COR-L47 (cell line): ENCODE results near the gene SETX.
A peak's percentile ranks its signal among the peaks of the same experiment; 100 is the strongest.
"Not testable (repeated sequence)": the region's sequence is repeated elsewhere in the genome, so short reads cannot be mapped to it uniquely, and the experiment has no call there.

Experiments used
- DNase-seq: peaks from one replicate; lab custom pipeline; 2025; lab: John Stamatoyannopoulos, UW

The SETX gene

GRCh38 chr9:132287256-132287760 is 67.5 kb downstream of the SETX start:
- no peak for DNase-seq

- no peak for DNase-seq
Measured at GRCh38 chr9:132283863-132284262, 70.9 kb downstream of the SETX start.

- DNase-seq = no peak
Measured at GRCh38 chr9:132283165-132283564, 71.6 kb downstream of the SETX start.

GRCh38 chr9:132274861-132275260 is 79.9 kb downstream of the SETX start:
- no peak for DNase-seq

- not testable (repeated sequence) for DNase-seq
Measured at GRCh38 chr9:132269704-132270516, 84.9 kb downstream of the SETX start.

- DNase-seq = peak; percentile 10
Measured at GRCh38 chr9:132268725-132269352, 85.9 kb downstream of the SETX start.

GRCh38 chr9:132267660-132268059 is 87.1 kb downstream of the SETX start:
- no peak for DNase-seq

GRCh38 chr9:132266017-132266416 is 88.8 kb downstream of the SETX start:
- DNase-seq = no peak

GRCh38 chr9:132260846-132261245 is 93.9 kb downstream of the SETX start:
- DNase-seq = no peak

GRCh38 chr9:132250324-132251262 is 104.2 kb downstream of the SETX start:
- DNase-seq = no peak

GRCh38 chr9:132249690-132250089 is 105.1 kb downstream of the SETX start:
- no peak for DNase-seq

- DNase-seq = peak; percentile 38
Measured at GRCh38 chr9:132249123-132249522, 105.7 kb downstream of the SETX start.

- no peak for DNase-seq
Measured at GRCh38 chr9:132247942-132248341, 106.8 kb downstream of the SETX start.

GRCh38 chr9:132245465-132245864 is 109.3 kb downstream of the SETX start:
- no peak for DNase-seq

- no peak for DNase-seq
Measured at GRCh38 chr9:132244582-132245455, 110.0 kb downstream of the SETX start.

GRCh38 chr9:132243156-132244074 is 111.4 kb downstream of the SETX start:
- no peak for DNase-seq

- DNase-seq = peak; percentile 27
Measured at GRCh38 chr9:132242621-132243155, 112.1 kb downstream of the SETX start.

GRCh38 chr9:132241840-132242620 is 112.8 kb downstream of the SETX start:
- peak; percentile 32 for DNase-seq

GRCh38 chr9:132241483-132241839 is 113.3 kb downstream of the SETX start:
- no peak for DNase-seq
